Caco-2 (cell line): ENCODE measurements around the gene LRP6. TPM values are rescaled to one million over a fixed set of nuclear protein-coding genes. Genes with fewer than 3 reads are reported as not detected.

ENCODE experiments used
- BruUV-seq: library from RNA; stranded (reverse); fragments of 400-500 nt; replicated peaks from 2 replicates; lab custom pipeline; 2021; lab: Mats Ljungman, UMichigan
- CTCF ChIA-PET: fragments of 300-600 bp; sonication (Branson Sonifier 250); formaldehyde crosslinking; loops from one replicate; lab custom pipeline; 2022; ENCODE audit warnings: antibody characterized with exemption; lab: Charles Lee
- POLR2A ChIA-PET: fragments of 300-600 bp; sonication (Branson Sonifier 250); formaldehyde crosslinking; loops from one replicate; lab custom pipeline; 2022; ENCODE audit warnings: antibody characterized with exemption; lab: Charles Lee
- DNase-seq, 2 experiments: peaks; one replicate each; pipeline versions ENCODE4 v3.0.0 to v3.0.0-alpha.2; 2020 to 2022
- H3K27me3 ChIP-seq: replicated peaks from 2 replicates; pipeline ENCODE4 v1.6.0; 2011; ENCODE audit warnings: low read length; ENCODE audit not compliant: control insufficient read depth, insufficient read depth
- H3K36me3 ChIP-seq: 2 replicates; pipeline ENCODE4 v1.5.1; 2011; ENCODE audit warnings: low read length; ENCODE audit not compliant: control insufficient read depth, insufficient read depth
- H3K4me1 ChIP-seq: fragments of 250-450 bp; sonication (Bioruptor Pico); 2 replicates; pipeline ENCODE4 v1.5.1; 2020; ENCODE audit warnings: mild to moderate bottlenecking
- H3K4me3 ChIP-seq: 2 replicates; pipeline ENCODE4 v1.5.1; 2011; ENCODE audit warnings: low read depth, mild to moderate bottlenecking, control low read depth, low read length
- H3K9me3 ChIP-seq: fragments of 250-450 bp; sonication (Bioruptor Pico); 2 replicates; pipeline ENCODE4 v1.5.1; 2020; ENCODE audit warnings: mild to moderate bottlenecking, moderate library complexity
- H3K27ac Mint-ChIP-seq: one replicate; pipeline ENCODE4 v1.8.0; 2022; ENCODE audit warnings: mixed read lengths; ENCODE audit not compliant: unreplicated experiment
- H3K27me3 Mint-ChIP-seq: one replicate; pipeline ENCODE4 v1.8.0; 2022; ENCODE audit warnings: mixed read lengths; ENCODE audit not compliant: insufficient read depth, unreplicated experiment
- H3K36me3 Mint-ChIP-seq: one replicate; pipeline ENCODE4 v1.8.0; 2022; ENCODE audit warnings: mild to moderate bottlenecking, mixed read lengths; ENCODE audit not compliant: insufficient read depth, unreplicated experiment
- H3K4me1 Mint-ChIP-seq: one replicate; pipeline ENCODE4 v1.8.0; 2022; ENCODE audit warnings: low read depth, mixed read lengths; ENCODE audit not compliant: unreplicated experiment
- H3K4me3 Mint-ChIP-seq: one replicate; pipeline ENCODE4 v1.8.0; 2022; ENCODE audit warnings: mild to moderate bottlenecking, moderate library complexity, mixed read lengths; ENCODE audit not compliant: unreplicated experiment
- H3K9me3 Mint-ChIP-seq: one replicate; pipeline ENCODE4 v1.8.0; 2022; ENCODE audit warnings: mixed read lengths; ENCODE audit not compliant: unreplicated experiment
- intact Hi-C: fragments of 100-400 bp; cut with micrococcal nuclease; formaldehyde crosslinking; loops from one replicate; pipeline ENCODE4 v1.10.0; 2022; ENCODE audit not compliant: unreplicated experiment
- total RNA-seq: library from RNA; stranded (reverse); gene quantifications from 2 replicates; pipeline ENCODE4 v1.2.3, GENCODE V29; 2022
- TF ChIP-seq, protein P1 (sequence below), 2 experiments: fragments of 200-600 bp in 1 of 2; IDR thresholded peaks; 1 replicate in 1 of 2; 2 replicates in 1 of 2; pipeline versions ENCODE4 v1.5.1 to v1.8.0; 2011 to 2022; ENCODE audit warnings: antibody characterized with exemption in 1 of 2, control low read depth in 1 of 2, inconsistent platforms in 1 of 2, low read depth in 1 of 2, low read length in 1 of 2, mild to moderate bottlenecking in 1 of 2, moderate library complexity in 1 of 2; ENCODE audit not compliant: insufficient read depth in 1 of 2, severe bottlenecking in 1 of 2, unreplicated experiment in 1 of 2

Gene LRP6
- total RNA-seq, 1 experiment from 2014 or later = 72.7 TPM

GRCh38 chr12:12210416-12210815, 56.4 kb downstream of the LRP6 start:
- Mint-ChIP-seq H3K4me1 (peaks cover 26% of the 10 kb centered on the region), H3K36me3 (no peaks in the 10 kb centered on the region), H3K27me3 (no peaks in the 10 kb centered on the region), H3K9me3 (no peaks in the 10 kb centered on the region), H3K4me3 (no peak overlapping the region), H3K27ac (no peak overlapping the region)
- no TSS peak for BruUV-seq
- Histone ChIP-seq H3K27me3 (no peaks in the 10 kb centered on the region), H3K4me3 (no peak overlapping the region), H3K4me1 (peaks cover 8% of the 10 kb centered on the region; the same call in 1 of the 2 replicates), H3K9me3 (no peaks in the 10 kb centered on the region), H3K36me3 (no peaks in the 10 kb centered on the region)
- TF ChIP-seq, protein P1, sequence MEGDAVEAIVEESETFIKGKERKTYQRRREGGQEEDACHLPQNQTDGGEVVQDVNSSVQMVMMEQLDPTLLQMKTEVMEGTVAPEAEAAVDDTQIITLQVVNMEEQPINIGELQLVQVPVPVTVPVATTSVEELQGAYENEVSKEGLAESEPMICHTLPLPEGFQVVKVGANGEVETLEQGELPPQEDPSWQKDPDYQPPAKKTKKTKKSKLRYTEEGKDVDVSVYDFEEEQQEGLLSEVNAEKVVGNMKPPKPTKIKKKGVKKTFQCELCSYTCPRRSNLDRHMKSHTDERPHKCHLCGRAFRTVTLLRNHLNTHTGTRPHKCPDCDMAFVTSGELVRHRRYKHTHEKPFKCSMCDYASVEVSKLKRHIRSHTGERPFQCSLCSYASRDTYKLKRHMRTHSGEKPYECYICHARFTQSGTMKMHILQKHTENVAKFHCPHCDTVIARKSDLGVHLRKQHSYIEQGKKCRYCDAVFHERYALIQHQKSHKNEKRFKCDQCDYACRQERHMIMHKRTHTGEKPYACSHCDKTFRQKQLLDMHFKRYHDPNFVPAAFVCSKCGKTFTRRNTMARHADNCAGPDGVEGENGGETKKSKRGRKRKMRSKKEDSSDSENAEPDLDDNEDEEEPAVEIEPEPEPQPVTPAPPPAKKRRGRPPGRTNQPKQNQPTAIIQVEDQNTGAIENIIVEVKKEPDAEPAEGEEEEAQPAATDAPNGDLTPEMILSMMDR (IDR thresholded peaks at IDR 0.05; ENCODE audit: insufficient read depth in 1 of 2, low read depth in 1 of 2, low read length in 1 of 2, severe bottlenecking in 1 of 2, unreplicated experiment in 1 of 2) = no peak
- CTCF ChIA-PET = no interaction called here
- intact Hi-C loops = no loop called here
- DNase-seq = no peak
- POLR2A ChIA-PET = no interaction called here

- CTCF ChIA-PET = no interaction called here
- TF ChIP-seq, protein P1 (IDR thresholded peaks at IDR 0.05; ENCODE audit: insufficient read depth in 1 of 2, low read depth in 1 of 2, low read length in 1 of 2, severe bottlenecking in 1 of 2, unreplicated experiment in 1 of 2) = no peak
- H3K4me1 ChIP-seq = peaks cover 8% of the 10 kb centered on the region; the same call in 1 of the 2 replicates
- Mint-ChIP-seq H3K4me1 (peaks cover 21% of the 10 kb centered on the region), H3K27me3 (no peaks in the 10 kb centered on the region), H3K9me3 (no peaks in the 10 kb centered on the region), H3K36me3 (no peaks in the 10 kb centered on the region), H3K27ac (no peak overlapping the region), H3K4me3 (no peak overlapping the region)
- POLR2A ChIA-PET = interaction anchor here (0.6 kb wide), 1 partner anchor 57 kb away, joined by 7 read pairs; the partner anchor contains the start of gene LRP6
- no peaks in the 10 kb centered on the region for H3K27me3 ChIP-seq
- H3K36me3 ChIP-seq = no peaks in the 10 kb centered on the region
- H3K9me3 ChIP-seq = no peaks in the 10 kb centered on the region
- no peak overlapping the region for H3K4me3 ChIP-seq
- DNase-seq = no peak
- BruUV-seq = no TSS peak
- intact Hi-C loops = no loop called here
These were observed 57.2 kb downstream of the LRP6 start for GRCh38 chr12:12209675-12210074.

DNA sequence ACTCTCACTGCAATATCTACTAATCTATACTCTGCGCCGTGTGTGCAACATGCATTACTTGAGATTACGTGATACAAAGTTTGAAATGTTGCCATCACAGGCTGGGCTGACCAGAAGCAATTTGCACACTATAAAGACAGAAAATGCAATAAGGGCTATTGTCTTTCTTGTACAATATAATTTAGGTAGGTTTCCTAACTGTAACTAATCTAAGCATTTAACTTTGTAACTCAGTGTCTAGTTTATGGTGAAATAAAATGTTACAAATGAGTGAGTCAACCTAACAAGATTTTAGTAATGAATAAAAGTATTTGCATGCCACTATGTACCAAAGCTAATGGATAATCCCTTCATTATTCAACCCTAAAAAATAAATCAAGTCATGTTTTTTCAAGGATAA, 57.8 kb downstream of the LRP6 start:
- H3K4me3 Mint-ChIP-seq = no peak overlapping the region
- no peaks in the 10 kb centered on the region for H3K36me3 Mint-ChIP-seq
- ChIA-PET CTCF (no interaction called here), POLR2A (no interaction called here)
- no peak overlapping the region for H3K27ac Mint-ChIP-seq
- H3K9me3 Mint-ChIP-seq = no peaks in the 10 kb centered on the region
- BruUV-seq = no TSS peak
- DNase-seq = no peak
- Histone ChIP-seq H3K9me3 (no peaks in the 10 kb centered on the region), H3K4me1 (peaks cover 8% of the 10 kb centered on the region; the same call in 1 of the 2 replicates), H3K27me3 (no peaks in the 10 kb centered on the region), H3K4me3 (no peak overlapping the region), H3K36me3 (no peaks in the 10 kb centered on the region)
- H3K27me3 Mint-ChIP-seq = no peaks in the 10 kb centered on the region
- intact Hi-C loops = no loop called here
- H3K4me1 Mint-ChIP-seq = peaks cover 14% of the 10 kb centered on the region
- TF ChIP-seq, protein P1 (IDR thresholded peaks at IDR 0.05; ENCODE audit: insufficient read depth in 1 of 2, low read depth in 1 of 2, low read length in 1 of 2, severe bottlenecking in 1 of 2, unreplicated experiment in 1 of 2) = no peak
